Kidney (tissue), 14 donors: Measurements from ENCODE around the gene VPS35. TPM values are rescaled to one million over a fixed set of nuclear protein-coding genes. Genes with fewer than 3 reads are reported as not detected.

ENCODE experiments used
- DNase-seq, 5 donors: peaks; one replicate each; pipeline ENCODE4 v3.0.0-alpha.2; 2013 to 2020
- FAIRE-seq: peaks from 2 replicates; lab custom pipeline; 2012; peaks lifted over from hg19 to GRCh38; lab: Jason Lieb, UNC
- H3K27ac ChIP-seq, 2 donors: one replicate each; pipeline ENCODE4 v1.7.0; 2013; ENCODE audit warnings: low read depth in 2 of 2, low read length in 2 of 2, inconsistent platforms in 1 of 2
- H3K27me3 ChIP-seq: one replicate; pipeline ENCODE4 v1.7.1; 2013; ENCODE audit warnings: low read length, inconsistent platforms; ENCODE audit not compliant: control insufficient read depth, insufficient read depth
- H3K36me3 ChIP-seq, 3 donors: one replicate each; pipeline versions ENCODE4 v1.7.0 to v1.7.1; 2013; ENCODE audit warnings: low read length in 3 of 3, control low read depth in 1 of 3, inconsistent platforms in 1 of 3; ENCODE audit not compliant: insufficient read depth in 3 of 3, control insufficient read depth in 2 of 3
- H3K4me1 ChIP-seq, 3 donors: one replicate each; pipeline versions ENCODE4 v1.7.0 to v1.7.1; 2013; ENCODE audit warnings: low read length in 3 of 3, inconsistent platforms in 1 of 3, low read depth in 1 of 3; ENCODE audit not compliant: control insufficient read depth in 2 of 3, insufficient read depth in 2 of 3
- H3K4me3 ChIP-seq, 3 donors: one replicate each; pipeline versions ENCODE4 v1.7.0 to v1.8.1; 2013; ENCODE audit warnings: low read length in 3 of 3, control low read depth in 1 of 3, inconsistent platforms in 1 of 3
- H3K9ac ChIP-seq, 3 donors: one replicate each; pipeline versions ENCODE4 v1.7.0 to v1.7.1; 2013; ENCODE audit warnings: low read length in 3 of 3, control low read depth in 1 of 3, inconsistent platforms in 1 of 3
- H3K9me3 ChIP-seq, 3 donors: one replicate each; pipeline versions ENCODE4 v1.7.0 to v1.7.1; 2013; ENCODE audit warnings: low read length in 3 of 3, control low read depth in 1 of 3, inconsistent platforms in 1 of 3; ENCODE audit not compliant: control insufficient read depth in 2 of 3, insufficient read depth in 1 of 3
- CTCF ChIP-seq: IDR thresholded peaks from 3 replicates; pipeline ENCODE4 v1.5.1; 2012; ENCODE audit warnings: mild to moderate bottlenecking, moderate library complexity, borderline replicate concordance; ENCODE audit not compliant: insufficient read depth; ENCODE audit errors: extremely low read depth
- intact Hi-C: fragments of 100-400 bp; cut with DNase I; formaldehyde crosslinking; loops from one replicate; pipeline ENCODE4 v1.11.1; 2022
- polyA plus RNA-seq: library from polyadenylated mRNA; stranded (reverse); fragments of 350-450 nt; fragmentation: Illumina TruSeq; extraction: RNeasy Lipid Tissue Mini Kit (QIAGEN cat#74804); gene quantifications from one replicate; pipeline ENCODE4 v1.2.3, GENCODE V29; 2014; ENCODE audit warnings: low read depth, low replicate concordance; ENCODE audit not compliant: insufficient read depth
- total RNA-seq: library from RNA; stranded (reverse); fragmentation: NEBNext Ultra II Directional; extraction: Animal tissue kit (Norgen Biotek cat#: 25700); gene quantifications from one replicate; pipeline ENCODE4 v1.2.1, GENCODE V29; 2021
- donor health status: control.
- donor health status: control.
- donor health status: control.
- donor health status: control.
- donor health status: control.
- donor health status: DM: yes; HTN: yes; CAD: no.
- donor health status: Normal renal cell carcinoma (clear cell type).

VPS35 gene
- total and polyA plus RNA-seq, 2 donors from 2014 or later, result 31.8 to 96.7 TPM

- no peak overlapping the region for H3K4me3 ChIP-seq
- no peaks in the 10 kb centered on the region for H3K36me3 ChIP-seq
- H3K27me3 ChIP-seq, result no peaks in the 10 kb centered on the region
- no peak overlapping the region for H3K9ac ChIP-seq
- no peak for DNase-seq
- H3K27ac ChIP-seq, result no peak overlapping the region
- H3K9me3 ChIP-seq, result no peaks in the 10 kb centered on the region
- intact Hi-C loops, result no loop called here
- FAIRE-seq, result no peak
- no peaks in the 10 kb centered on the region for H3K4me1 ChIP-seq
- TF ChIP-seq CTCF, result no peak
Measured at GRCh38 chr16:46638947-46639925, 49.7 kb downstream of the VPS35 start.

- intact Hi-C loops, result no loop called here
- Histone ChIP-seq H3K4me1 (no peaks in the 10 kb centered on the region), H3K9ac (no peak overlapping the region), H3K36me3 (no peaks in the 10 kb centered on the region), H3K9me3 (no peaks in the 10 kb centered on the region), H3K27me3 (no peaks in the 10 kb centered on the region), H3K4me3 (no peak overlapping the region), H3K27ac (no peak overlapping the region)
- DNase-seq (peak in 1 of 5 donors; percentile 61), FAIRE-seq (no peak)
- TF ChIP-seq CTCF, result no peak
Measured at GRCh38 chr16:46632778-46633733, 55.9 kb downstream of the VPS35 start.

- Histone ChIP-seq H3K4me3 (no peak overlapping the region), H3K9me3 (no peaks in the 10 kb centered on the region), H3K4me1 (no peaks in the 10 kb centered on the region), H3K36me3 (no peaks in the 10 kb centered on the region), H3K27ac (no peak overlapping the region), H3K27me3 (no peaks in the 10 kb centered on the region), H3K9ac (no peak overlapping the region)
- no peak for TF ChIP-seq CTCF
- FAIRE-seq (no peak), DNase-seq (peak in 2 of 5 donors; percentile 22 to 45)
- intact Hi-C loops, result no loop called here
Measured at GRCh38 chr16:46629331-46630219, 59.4 kb downstream of the VPS35 start.
